Measurements from ENCODE around the gene CA5A.
"Not testable (repeated sequence)": the region's sequence is repeated elsewhere in the genome, so short reads cannot be mapped to it uniquely, and the experiment has no call there.

GRCh38 chr16:87870418-87871291 lies 65.7 kb downstream of the CA5A start:
- not testable (repeated sequence) for TF ChIP-seq CREB1 (IDR thresholded peaks at IDR 0.05; ENCODE audit: low read depth)
- peak; percentile 95 for TF ChIP-seq NFIC (IDR thresholded peaks at IDR 0.05)
- TF ChIP-seq, protein P1, sequence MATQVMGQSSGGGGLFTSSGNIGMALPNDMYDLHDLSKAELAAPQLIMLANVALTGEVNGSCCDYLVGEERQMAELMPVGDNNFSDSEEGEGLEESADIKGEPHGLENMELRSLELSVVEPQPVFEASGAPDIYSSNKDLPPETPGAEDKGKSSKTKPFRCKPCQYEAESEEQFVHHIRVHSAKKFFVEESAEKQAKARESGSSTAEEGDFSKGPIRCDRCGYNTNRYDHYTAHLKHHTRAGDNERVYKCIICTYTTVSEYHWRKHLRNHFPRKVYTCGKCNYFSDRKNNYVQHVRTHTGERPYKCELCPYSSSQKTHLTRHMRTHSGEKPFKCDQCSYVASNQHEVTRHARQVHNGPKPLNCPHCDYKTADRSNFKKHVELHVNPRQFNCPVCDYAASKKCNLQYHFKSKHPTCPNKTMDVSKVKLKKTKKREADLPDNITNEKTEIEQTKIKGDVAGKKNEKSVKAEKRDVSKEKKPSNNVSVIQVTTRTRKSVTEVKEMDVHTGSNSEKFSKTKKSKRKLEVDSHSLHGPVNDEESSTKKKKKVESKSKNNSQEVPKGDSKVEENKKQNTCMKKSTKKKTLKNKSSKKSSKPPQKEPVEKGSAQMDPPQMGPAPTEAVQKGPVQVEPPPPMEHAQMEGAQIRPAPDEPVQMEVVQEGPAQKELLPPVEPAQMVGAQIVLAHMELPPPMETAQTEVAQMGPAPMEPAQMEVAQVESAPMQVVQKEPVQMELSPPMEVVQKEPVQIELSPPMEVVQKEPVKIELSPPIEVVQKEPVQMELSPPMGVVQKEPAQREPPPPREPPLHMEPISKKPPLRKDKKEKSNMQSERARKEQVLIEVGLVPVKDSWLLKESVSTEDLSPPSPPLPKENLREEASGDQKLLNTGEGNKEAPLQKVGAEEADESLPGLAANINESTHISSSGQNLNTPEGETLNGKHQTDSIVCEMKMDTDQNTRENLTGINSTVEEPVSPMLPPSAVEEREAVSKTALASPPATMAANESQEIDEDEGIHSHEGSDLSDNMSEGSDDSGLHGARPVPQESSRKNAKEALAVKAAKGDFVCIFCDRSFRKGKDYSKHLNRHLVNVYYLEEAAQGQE (IDR thresholded peaks at IDR 0.05; ENCODE audit: low read depth) = peak; percentile 28; the same call in 1 of the 2 replicates
- peak; percentile 48 for TF ChIP-seq TAF1 (IDR thresholded peaks at IDR 0.05; ENCODE audit: low read depth)
- TF ChIP-seq, protein P2, sequence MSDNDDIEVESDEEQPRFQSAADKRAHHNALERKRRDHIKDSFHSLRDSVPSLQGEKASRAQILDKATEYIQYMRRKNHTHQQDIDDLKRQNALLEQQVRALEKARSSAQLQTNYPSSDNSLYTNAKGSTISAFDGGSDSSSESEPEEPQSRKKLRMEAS (IDR thresholded peaks at IDR 0.05) = peak; percentile 72
- TF ChIP-seq EP300 (IDR thresholded peaks at IDR 0.05; ENCODE audit: borderline replicate concordance) = peak; percentile 99
